HL-60/S4 (cell line): ENCODE measurements around the gene ZFYVE26.
"Not testable (repeated sequence)": the region's sequence is repeated elsewhere in the genome, so short reads cannot be mapped to it uniquely, and the experiment has no call there.

Experiments
- in situ Hi-C: fragments of 300-500 bp; cut with MboI; formaldehyde crosslinking; loops from 2 replicates; pipeline ENCODE4 v1.14.3; 2022; ENCODE audit warnings: low sequenced_read_pairs

ZFYVE26 gene

DNA sequence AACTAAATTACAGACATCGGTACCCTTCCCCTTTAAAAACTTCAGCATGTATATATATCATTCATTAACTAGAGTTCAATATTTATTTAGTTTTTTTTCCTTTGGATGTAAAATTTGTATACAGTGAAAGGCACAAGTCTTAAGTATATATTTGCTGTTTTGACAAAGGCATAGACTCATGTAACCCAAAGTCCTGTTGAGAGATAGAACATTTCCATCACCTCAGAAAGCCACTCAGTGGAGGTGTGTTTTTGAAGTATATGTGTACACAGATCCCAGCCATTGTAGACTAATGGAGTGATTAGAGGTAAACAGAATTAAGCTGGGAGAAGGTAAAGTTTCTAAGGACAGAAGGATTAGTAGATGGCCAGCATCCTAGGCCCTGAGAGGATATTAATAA is 99.3 kb downstream of the ZFYVE26 start:
- in situ Hi-C loops = no loop called here

DNA sequence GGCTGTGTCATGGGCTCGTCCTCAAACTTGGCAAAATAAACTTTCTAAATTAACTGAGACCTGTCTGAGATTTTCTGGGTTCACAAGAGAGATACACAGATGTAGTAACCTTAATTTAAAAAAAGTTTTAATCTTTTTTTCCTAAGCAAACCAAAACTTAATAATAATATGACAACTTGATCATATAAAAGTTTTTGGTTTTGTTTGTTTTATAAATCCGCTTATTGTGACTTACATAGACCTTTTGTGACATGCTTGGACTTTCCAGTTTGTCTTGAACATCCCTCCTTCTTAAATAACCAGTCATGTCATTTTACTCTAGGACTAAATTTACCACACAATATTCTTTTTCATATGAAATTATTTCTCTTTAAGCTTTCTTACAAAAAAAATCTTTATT is 106.2 kb downstream of the ZFYVE26 start:
- in situ Hi-C loops = no loop called here

DNA sequence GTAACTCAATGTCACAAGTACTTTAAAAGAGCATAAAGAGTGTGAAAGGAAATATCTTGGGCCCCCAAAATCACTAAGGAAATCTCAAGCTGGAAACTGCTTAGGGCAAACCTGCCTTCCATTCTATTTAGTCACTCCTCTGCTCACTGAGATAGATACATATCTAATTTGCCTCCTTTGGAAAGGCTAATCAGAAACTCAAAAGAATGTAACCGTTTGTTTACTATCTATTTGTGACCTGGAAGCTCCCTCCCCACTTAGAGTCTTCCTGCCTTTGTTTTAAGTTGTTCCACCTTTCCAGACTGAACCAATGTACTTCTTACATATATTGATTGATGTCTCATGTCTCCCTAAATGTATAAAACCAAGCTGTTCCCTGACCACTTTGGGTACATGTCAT is 106.6 kb downstream of the ZFYVE26 start:
- in situ Hi-C loops = not testable (repeated sequence)

DNA sequence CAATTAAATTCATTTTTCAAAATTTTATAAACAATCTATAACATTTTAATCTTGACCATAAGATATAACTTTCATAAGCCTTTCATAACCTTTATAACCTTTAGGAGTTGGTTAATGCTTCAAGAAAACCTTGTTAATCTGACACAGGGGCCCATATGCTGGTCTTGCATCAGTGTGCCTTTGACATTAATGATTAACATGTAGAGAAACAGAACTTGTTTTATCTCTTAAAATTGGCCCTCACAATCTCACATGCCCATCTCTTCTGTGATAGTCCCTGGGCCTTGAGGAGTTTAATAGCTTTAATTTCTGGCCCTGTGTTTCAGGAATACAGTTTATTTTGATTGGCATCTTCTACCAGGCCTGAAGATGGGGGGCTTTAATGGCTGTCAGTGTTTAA is 107.0 kb downstream of the ZFYVE26 start:
- in situ Hi-C loops = not testable (repeated sequence)

DNA sequence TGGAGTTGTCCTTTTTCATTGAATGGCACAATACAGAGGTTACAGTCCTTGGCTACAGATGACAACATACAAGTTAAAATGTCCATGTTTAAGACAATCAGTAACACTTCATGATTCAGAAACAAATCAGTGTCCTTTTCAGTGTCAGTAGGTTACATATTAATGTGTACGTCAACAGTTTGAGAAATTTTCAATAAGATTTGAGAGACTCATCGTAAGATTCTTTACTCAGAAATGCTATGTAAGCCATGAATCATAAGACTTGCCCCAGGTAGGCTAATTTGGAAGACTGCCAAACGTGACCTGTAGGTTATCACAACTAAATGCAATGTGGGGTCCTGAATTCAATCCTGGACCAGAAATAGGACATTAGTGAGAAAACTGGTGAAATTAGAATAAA is 111.2 kb downstream of the ZFYVE26 start:
- in situ Hi-C loops = no loop called here

DNA sequence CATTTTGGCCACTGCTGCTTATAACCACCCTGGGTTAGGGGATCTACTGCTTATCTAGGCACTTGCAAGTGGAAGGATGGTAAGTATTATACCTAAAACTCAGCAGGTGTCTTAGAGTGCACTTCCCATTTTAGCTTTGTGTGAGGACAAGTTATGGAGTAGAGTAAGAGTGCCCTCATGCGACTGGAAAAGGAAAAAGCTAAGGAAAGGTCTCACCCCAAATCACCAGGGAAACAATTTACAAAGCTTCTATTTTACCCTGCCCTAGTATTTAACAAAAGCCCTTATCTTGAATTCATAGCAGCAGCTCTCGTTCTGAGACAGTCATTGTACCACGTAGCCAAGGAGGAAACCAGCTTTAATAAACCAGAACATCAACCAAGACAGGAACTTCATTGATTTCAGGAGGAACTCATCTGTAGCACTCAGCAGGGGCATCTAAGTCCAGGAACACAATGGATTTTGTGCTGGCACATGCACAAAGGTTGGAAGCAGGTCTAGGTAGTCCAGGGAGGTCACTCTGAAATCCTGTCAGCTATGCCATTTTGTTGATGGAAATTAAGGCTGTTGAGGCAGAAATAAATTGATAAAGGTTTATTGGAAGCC is 111.8 kb downstream of the ZFYVE26 start:
- in situ Hi-C loops = no loop called here

DNA sequence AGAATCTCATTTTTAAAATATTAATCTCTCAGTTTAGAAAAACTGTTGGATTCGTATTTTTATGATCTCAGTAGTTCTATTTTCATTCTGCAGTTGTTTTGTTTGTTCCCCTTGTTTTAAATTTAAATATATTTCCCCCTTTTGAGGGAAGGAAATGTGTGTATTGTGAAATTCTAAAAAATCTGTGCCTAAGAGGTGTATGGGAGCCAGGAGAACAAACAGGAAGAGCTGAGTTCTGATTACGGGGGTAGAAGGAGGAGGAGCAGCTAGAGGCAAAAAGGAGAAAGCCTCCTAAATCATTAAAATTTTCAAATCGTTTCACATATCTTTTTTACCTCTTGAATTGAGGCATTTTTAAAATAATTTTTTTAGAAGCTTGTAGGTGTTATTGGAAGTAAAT is 112.4 kb downstream of the ZFYVE26 start:
- in situ Hi-C loops = no loop called here

DNA sequence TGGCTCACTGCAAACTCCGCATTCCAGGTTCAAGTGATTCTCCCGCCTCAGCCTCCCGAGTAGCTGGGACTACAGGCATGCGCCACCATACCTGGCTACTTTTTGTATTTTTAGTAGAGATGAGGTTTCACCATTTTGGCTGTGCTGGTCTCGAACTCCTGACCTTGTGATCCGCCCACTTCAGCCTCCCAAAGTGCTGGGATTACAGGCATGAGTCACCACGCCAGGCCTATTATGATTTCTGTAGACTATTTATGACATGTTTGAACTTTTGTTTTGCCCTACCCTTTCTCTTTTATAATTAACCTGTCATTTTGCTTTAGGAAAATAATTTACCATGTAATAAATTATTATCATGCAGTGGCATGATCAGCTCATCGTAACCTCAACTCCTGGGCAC is 114.9 kb downstream of the ZFYVE26 start, which contains the start of gene RDH12:
TSS of gene RDH12 (plus strand) at position 395 of the 400 bp plus-strand sequence. CDS start 20,757 bp downstream, outside the sequence.
- in situ Hi-C loops = not testable (repeated sequence)

DNA sequence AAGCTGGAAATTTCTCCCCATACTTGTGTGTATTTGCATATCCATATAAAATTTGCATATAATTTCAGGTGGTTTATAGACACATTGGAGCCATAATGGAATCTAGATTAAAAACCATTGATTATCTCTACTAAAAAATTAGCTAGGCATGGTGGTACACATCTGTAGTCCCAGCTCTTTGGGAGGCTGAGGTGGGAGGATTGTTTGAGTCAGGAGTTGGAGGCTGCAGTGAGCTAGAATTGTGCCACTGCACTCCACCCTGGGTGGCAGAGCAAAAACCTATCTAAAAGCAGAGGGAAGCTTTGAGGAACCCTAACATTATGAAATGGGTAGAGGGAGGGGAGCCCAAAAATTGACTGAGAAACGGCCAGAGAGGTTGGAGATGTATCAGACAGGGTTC is 118.2 kb downstream of the ZFYVE26 start:
- in situ Hi-C loops = no loop called here

DNA sequence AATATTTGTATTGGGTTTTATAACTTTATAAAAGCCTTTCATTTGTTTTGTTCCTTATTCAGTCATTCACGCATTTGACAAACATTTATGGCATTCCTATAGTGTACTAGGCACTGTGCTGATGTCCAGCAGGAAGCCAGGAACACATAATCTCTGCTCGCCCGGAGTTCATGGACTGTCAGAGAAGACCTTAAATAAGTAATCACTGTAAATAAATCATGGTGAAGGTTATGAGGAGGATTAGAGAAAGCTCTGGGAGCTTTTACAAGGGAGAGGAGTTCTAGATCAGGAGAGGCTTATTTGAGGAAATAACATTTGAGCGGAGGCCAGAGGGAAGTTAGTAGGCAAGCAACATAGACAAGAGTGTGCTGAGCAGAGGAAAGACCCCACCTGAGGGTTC is 119.4 kb downstream of the ZFYVE26 start:
- in situ Hi-C loops = no loop called here
